Putamen (tissue), 1 donor: ENCODE measurements around the gene YWHAQ.

Source experiments
- DNase-seq: peaks from one replicate; pipeline ENCODE4 v3.0.0-alpha.2; 2016; ENCODE audit warnings: low spot score

YWHAQ gene

GRCh38 chr2:9655441-9656269 lies 24.9 kb upstream of the YWHAQ start:
- DNase-seq: no peak

DNA sequence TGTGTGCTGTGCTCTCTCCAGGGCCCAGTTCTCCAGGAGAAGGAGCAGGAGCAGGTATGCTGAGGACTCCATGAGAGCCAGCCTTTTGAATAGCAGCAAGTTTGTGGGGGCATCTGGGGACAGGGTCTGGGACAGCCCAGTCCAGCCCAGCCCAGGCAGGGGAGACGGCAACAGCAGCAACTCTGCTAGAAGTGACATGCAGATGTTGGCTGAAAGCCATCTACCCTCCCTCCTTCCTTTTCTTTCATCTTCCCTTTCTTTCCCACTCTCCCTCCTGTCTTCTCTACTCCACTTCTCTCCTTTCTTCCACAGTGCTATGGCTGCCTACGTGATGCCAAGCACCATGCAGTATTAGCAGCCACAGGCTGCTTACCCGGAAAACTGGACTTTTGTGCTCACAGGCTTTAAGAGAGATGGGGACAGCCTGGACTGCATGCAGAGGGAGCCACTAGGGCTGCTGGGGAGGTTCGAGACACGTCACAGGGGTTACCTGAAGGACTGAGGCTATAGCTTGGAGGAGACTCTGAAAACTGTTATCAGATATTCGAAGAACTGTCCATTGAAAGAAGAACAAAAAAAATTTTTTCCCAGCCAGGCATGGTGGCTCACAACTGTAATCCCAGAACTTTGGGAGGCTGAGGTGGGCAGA lies 23.8 kb upstream of the YWHAQ start:
- no peak for DNase-seq

GRCh38 chr2:9653485-9654271 lies 22.9 kb upstream of the YWHAQ start:
- peak; percentile 92 for DNase-seq

DNA sequence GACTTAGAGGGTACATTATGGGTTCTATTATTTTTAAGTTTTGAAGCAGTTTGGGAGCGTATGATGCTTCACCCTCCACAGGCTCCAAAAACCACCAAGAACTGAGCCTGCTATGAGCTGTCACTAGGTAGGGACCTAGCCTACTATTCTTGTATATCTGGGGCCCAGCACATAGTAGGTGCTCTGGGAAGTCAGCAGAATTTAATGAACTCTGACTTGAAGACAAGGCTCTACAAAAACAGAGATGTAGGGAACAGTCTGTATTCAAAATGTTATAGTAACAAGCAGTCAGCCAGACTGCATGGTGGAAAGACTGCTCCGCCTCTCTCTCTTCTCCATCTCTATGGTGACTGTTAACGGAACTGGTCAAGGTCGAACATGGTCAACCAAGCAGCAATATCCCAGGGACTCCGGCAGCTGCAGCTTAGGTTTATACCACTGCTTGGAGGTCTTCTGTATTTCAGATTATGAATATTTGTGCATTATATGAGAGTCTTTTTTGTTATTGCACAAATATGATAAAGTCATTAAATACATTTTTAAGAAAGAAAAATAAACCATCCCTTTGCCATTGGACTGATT lies 22.2 kb upstream of the YWHAQ start:
- DNase-seq: peak; percentile 43

- no peak for DNase-seq
Observed at GRCh38 chr2:9652267-9652666, 21.5 kb upstream of the YWHAQ start.

- DNase-seq: peak; percentile 40
Observed at GRCh38 chr2:9650119-9650821, 19.5 kb upstream of the YWHAQ start.

GRCh38 chr2:9649261-9649660 lies 18.5 kb upstream of the YWHAQ start:
- DNase-seq: no peak

DNA sequence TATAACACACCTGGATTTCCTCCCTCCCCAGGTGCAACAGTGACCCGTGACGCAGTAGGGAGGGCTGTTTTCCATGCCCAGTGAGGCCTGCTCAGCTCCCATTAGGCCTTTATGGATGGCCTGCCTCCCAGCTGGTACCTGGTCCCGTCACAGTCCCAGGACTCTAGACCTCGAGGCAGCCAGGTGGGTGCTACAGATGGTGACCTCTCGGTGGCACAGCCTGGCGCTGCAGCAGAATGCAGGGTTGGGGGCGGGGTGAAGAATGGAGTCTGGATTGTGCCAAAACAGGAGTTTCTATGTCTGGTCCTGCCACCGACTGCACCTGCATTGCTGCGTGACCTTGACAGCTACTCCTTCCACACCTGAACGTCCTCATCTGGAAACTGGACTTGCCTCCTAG lies 18.0 kb upstream of the YWHAQ start:
- DNase-seq: no peak

GRCh38 chr2:9647884-9648283 lies 17.1 kb upstream of the YWHAQ start:
- no peak for DNase-seq

DNA sequence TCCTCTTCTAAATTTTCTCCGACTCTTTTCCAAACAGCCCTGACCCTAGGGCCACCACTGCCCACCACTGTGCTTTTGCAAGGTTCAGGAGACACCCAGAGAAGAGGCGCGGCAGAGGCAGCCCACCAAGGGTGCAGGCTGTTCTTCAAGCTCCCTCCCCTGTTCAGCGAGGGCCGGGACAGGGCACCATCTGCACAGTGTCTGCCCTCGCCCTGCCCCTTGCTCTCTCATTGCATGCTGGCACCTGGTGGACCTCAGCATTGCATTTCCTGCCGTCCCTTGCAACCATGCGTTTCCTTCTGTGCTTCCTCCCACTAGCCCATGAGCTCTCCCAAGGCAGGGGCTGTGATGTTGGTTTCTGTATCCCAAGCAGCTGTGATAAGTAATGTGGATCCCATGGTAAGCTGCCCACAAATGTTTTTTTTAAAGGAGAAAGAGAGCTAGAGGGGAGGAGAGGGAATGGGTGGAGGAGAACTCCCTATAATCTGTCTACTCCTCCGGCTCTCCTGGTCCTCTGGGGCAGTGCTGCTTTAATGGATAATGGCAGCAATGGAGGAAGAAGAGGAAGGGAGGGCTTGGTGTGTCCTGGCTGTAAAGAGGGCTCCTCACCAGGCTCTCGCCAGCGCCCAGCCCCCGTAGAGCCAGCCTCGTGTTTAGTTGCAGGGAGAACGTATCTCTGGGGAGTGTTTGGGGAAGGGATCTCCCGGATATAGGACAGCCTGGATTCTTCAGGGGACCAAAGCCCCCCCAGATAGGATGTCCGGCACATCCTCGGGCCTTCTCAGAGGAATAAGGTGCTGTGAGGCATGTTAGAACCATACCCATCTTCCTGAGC lies 15.6 kb upstream of the YWHAQ start:
- DNase-seq: no peak

DNA sequence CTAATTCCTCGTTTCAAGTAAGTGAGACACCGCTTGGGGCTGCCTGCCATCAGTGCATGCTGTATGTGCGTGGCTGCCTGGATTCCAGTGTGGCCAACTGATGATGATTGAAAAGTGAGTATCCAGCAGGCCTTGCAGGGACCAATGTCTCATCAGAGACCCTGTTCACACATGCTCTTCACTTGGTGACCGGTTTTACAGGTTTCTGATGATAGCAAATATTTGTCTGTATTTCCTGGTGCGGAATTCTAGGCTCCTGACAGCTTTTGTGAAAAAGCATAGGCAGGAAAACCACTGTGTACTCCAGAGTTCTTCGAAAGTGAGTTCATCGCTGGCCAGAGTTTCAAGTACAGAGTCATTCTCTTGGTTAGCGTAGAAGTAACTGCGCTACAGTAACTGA lies 13.8 kb upstream of the YWHAQ start:
- DNase-seq: no peak

DNA sequence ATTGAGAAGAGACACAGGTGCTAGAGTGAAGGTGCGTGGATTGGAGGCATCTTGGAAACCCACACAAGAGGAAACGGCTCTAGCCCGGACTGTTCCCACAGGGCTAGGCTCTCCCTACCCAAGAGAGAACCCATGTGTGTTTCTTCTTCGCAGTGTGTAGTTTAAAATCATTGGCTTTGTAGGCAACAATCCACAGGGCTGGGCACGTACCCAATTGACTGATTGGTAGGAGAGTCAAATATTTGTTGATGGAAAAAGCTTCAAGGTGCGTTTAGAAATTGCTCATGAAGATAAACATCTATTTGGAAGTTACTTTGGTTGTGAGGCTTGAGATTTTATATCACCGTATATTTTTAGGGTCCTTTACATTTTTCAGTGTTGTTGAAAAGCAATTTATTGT lies 13.2 kb upstream of the YWHAQ start:
- no peak for DNase-seq

- no peak for DNase-seq
Observed at GRCh38 chr2:9641641-9642040, 10.8 kb upstream of the YWHAQ start.

DNA sequence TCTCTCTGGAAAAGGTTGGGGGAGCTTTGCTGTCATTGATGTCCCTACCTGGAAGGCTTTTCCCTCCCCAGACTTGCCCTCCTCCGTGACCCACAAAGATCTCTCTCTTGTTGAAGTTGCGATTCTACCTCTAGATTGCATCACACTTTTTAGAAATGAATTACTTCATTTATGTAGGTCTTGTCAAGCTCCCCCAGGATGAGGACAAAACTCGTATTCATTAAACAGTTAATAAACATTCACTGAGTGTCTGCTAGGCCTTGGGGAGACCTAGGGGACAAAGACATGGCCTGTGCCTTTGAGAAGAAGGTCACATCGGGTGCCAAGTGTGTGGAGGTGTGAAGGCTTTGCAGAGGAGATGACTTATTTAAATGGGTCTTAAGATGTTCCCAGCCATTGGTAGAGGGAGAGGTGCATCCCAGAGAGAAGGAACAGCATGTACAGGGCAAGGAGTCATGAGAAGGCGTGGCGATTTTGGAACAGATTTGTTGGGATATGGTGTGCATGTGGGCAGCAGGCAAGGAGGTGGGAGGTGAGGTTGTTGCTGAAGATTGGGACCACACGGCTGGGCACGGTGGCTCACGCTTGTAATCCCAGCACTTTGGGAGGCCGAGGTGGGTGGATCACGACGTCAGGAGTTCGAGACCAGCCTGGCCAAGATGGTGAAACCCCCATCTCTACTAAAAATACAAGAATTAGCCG lies 9.8 kb upstream of the YWHAQ start:
- DNase-seq: no peak

DNA sequence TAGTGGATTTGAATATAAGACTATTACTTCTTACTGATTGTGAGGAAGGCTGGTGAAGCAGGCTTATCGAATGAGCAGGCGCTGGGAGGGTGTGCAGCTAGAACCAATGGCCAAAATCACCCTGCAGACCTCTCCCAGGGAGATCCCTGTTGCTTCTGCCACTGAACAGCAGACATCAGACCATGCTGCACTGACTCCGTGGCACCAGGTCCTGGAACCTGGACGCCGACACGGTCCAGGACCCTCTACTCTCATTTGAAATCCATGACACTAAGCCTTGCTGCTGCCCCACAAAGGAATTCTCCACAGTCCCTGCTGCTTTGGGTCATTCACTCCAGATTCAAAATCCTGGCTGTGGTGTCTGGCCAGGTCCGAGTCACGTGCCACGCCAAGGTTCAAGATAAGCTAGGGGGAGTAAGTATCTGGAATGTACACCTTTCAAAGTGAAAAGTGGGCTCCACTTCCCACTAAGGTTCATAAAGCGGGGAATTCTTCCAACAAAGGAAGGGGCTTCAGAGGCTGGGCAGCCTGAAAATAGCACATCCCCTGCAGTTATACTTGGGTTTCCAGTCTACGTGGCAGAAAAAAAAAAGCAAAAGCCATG lies 9.0 kb upstream of the YWHAQ start:
- no peak for DNase-seq

DNA sequence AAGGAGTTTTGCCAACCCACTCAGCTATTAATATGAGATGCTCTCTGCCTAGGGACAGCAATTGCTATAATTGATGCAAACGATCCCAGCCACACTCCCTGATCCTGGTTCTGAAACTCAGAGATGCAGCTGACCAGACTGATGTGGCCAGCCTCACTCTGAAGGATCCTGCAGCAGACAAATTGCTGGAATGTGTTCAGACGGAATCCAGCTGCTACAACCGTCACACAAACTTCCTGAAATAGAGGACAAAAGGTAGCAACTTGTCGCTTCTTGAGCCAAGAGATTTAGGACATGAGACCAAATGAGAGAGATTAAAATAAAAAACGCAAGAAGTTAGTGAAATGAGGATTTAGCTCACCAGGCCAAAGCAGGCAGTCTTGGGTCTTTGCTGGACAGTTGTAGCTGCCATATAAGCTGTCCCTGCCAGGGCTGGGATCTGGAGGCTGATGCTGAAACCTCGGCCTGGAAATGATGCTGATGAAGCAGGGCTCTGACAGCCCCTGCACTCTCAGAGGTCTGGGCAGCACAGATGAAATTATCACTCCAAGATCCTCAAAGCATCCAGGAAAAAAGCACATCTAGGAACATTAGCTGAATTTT lies 8.3 kb upstream of the YWHAQ start:
- DNase-seq: peak; percentile 55

- peak; percentile 97 for DNase-seq
Observed at GRCh38 chr2:9638532-9638931, 7.7 kb upstream of the YWHAQ start.

GRCh38 chr2:9637330-9637729 lies 6.5 kb upstream of the YWHAQ start:
- peak; percentile 91 for DNase-seq

DNA sequence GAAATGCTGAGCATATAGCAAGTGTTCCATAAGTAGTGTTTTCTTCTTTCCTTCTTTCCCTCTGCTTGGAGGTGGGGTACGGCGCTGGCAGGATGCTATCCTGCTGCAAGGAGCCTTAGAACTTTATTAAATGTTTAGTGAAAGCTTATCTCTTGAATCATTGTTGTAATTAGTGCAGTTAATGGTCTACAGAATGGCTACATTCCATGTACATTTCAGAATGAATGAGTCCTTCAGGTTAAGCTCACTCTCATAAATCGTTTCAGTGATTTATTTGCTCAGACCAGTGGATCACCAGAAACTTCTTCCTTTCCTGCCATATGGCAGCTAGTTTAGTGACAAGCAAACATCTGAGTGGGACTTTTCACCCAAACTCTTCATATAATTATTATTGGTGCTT lies 3.3 kb upstream of the YWHAQ start:
- DNase-seq: no peak
